DOHH2 (cell line): ENCODE results near the gene TNRC18.

ENCODE experiments used
- H3F3A ChIP-seq: fragments of 200-600 bp; sonication (generic), shearing (Covaris generic); 2 replicates; pipeline ENCODE4 v1.6.0; 2016; ENCODE audit warnings: antibody characterized with exemption, mild to moderate bottlenecking; ENCODE audit not compliant: control insufficient read depth, insufficient read depth
- H3K27ac ChIP-seq: fragments of 200-600 bp; sonication (generic); 2 replicates; pipeline ENCODE4 v1.5.1; 2014; ENCODE audit warnings: low read depth, mild to moderate bottlenecking, low read length, moderate library complexity
- H3K27me3 ChIP-seq: fragments of 200-600 bp; sonication (generic); 2 replicates; pipeline ENCODE4 v1.6.1; 2014; ENCODE audit warnings: mild to moderate bottlenecking, low read length, mixed read lengths; ENCODE audit not compliant: control insufficient read depth
- H3K36me3 ChIP-seq: fragments of 200-600 bp; sonication (generic); 2 replicates; pipeline ENCODE4 v1.6.1; 2014; ENCODE audit warnings: mild to moderate bottlenecking, low read length, moderate library complexity, mixed read lengths; ENCODE audit not compliant: control insufficient read depth
- H3K4me1 ChIP-seq: fragments of 200-600 bp; sonication (generic); 2 replicates; pipeline ENCODE4 v1.6.1; 2014; ENCODE audit warnings: mild to moderate bottlenecking, low read length, mixed read lengths; ENCODE audit not compliant: control insufficient read depth
- H3K4me2 ChIP-seq: fragments of 200-600 bp; sonication (generic); 2 replicates; pipeline ENCODE4 v1.6.0; 2014; ENCODE audit warnings: mild to moderate bottlenecking, low read length, moderate library complexity
- H3K4me3 ChIP-seq: fragments of 200-600 bp; sonication (generic); 2 replicates; pipeline ENCODE4 v1.5.1; 2014; ENCODE audit warnings: mild to moderate bottlenecking, low read length, mixed read lengths
- H3K79me2 ChIP-seq: fragments of 200-600 bp; sonication (generic); 2 replicates; pipeline ENCODE4 v1.6.1; 2014; ENCODE audit warnings: mild to moderate bottlenecking, low read length, mixed read lengths; ENCODE audit not compliant: control insufficient read depth
- H3K9me2 ChIP-seq: fragments of 200-600 bp; sonication (generic); replicated peaks from 2 replicates; pipeline ENCODE4 v1.6.1; 2014; ENCODE audit warnings: mild to moderate bottlenecking, low read length, mixed read lengths; ENCODE audit not compliant: control insufficient read depth
- H3K9me3 ChIP-seq: fragments of 200-600 bp; sonication (generic); 2 replicates; pipeline ENCODE4 v1.6.1; 2014; ENCODE audit warnings: antibody characterized with exemption, low read length, mixed read lengths; ENCODE audit not compliant: control insufficient read depth, insufficient read depth
- H4K20me1 ChIP-seq: fragments of 200-600 bp; sonication (generic); 2 replicates; pipeline ENCODE4 v1.6.0; 2014; ENCODE audit warnings: low read depth, mild to moderate bottlenecking, antibody characterized with exemption, low read length, moderate library complexity; ENCODE audit not compliant: control insufficient read depth, insufficient read depth
- CTCF ChIP-seq: fragments of 200-600 bp; sonication (generic); IDR thresholded peaks from one replicate; pipeline ENCODE4 v1.5.1; 2014; ENCODE audit warnings: antibody characterized with exemption, mild to moderate bottlenecking, low read depth, low read length; ENCODE audit not compliant: poor library complexity, severe bottlenecking
- EZH2phosphoT487 ChIP-seq: fragments of 200-600 bp; sonication (generic); IDR thresholded peaks from 2 replicates; pipeline ENCODE4 v1.6.1; 2017; ENCODE audit warnings: borderline replicate concordance, mild to moderate bottlenecking, antibody characterized with exemption, low read length, moderate library complexity, mixed read lengths

TNRC18 gene

GRCh38 chr7:5334671-5335070, 89.0 kb downstream of the TNRC18 start:
- peaks cover 4% of the 10 kb centered on the region for H3F3A ChIP-seq
- TF ChIP-seq EZH2phosphoT487 (no peak), CTCF (no peak)

DNA sequence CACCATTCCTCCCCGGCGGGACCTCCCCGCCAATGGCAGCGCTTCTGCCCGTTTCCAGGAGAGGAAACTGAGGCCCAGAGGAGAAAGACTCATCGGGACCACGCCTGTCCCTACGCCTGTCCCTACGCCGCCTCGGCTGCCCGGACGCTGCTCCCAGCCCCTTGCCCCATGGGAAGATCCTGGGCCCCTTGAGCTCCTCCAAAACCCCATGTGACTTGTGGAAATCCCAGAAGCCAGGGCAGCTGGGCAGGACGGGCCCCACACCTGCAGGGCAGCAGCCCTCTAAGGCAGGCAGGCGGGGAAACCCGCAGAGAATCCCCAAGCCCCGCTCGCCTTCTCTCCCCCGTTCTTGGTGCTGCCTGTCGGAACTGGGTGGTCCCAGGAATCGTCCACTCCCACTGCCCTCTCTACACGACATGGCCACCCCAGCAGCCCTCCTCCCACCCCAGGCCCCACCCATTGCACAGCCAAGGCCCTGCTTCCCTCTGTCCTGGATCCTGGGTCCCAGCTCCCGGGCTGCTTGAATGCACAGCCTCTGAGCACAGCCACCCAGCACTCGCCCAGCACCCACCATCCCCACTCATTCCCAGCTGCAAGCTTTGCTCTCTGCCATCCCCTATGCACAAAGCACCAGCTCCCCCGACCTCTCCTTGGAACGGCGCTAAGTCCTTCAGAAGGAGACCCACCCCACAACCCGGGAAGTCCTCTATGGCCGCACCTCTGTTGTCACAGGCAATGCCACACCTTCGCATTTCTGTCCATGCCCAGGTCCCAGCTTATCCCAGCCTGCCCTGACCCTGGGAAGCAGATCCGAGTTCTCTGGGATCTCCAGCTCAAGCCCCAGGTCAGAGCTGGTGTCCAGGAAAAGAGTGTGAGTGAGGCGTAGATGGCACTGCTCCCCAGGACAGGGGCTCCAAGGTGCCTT, 90.3 kb downstream of the TNRC18 start:
- no peaks in the 10 kb centered on the region for H3K79me2 ChIP-seq
- TF ChIP-seq EZH2phosphoT487 (no peak), CTCF (no peak)
- no peaks in the 10 kb centered on the region for H3K9me2 ChIP-seq

More at GRCh38 chr7:5334671-5335070, 89.0 kb downstream of the TNRC18 start:
- Histone ChIP-seq H3K9me3 (no peaks in the 10 kb centered on the region), H3K27ac (no peak overlapping the region), H3K79me2 (no peaks in the 10 kb centered on the region), H3K27me3 (no peaks in the 10 kb centered on the region), H3K9me2 (no peaks in the 10 kb centered on the region), H3K4me2 (no peak overlapping the region), H3K4me1 (peaks cover 19% of the 10 kb centered on the region), H4K20me1 (peaks cover 12% of the 10 kb centered on the region), H3K36me3 (peaks cover 13% of the 10 kb centered on the region), H3K4me3 (no peak overlapping the region)

GRCh38 chr7:5332579-5332978, 91.1 kb downstream of the TNRC18 start:
- H3K9me3 ChIP-seq = no peaks in the 10 kb centered on the region
- TF ChIP-seq CTCF = no peak
- no peak for TF ChIP-seq EZH2phosphoT487
- no peaks in the 10 kb centered on the region for H3K79me2 ChIP-seq
- no peaks in the 10 kb centered on the region for H3K27me3 ChIP-seq
- H3K4me1 ChIP-seq = peaks cover 24% of the 10 kb centered on the region
- peaks cover 10% of the 10 kb centered on the region for H3K36me3 ChIP-seq
- no peak overlapping the region for H3K27ac ChIP-seq
- no peaks in the 10 kb centered on the region for H3K9me2 ChIP-seq
- no peak overlapping the region for H3K4me3 ChIP-seq
- peaks cover 4% of the 10 kb centered on the region for H3F3A ChIP-seq
- H3K4me2 ChIP-seq = no peak overlapping the region
- H4K20me1 ChIP-seq = peaks cover 12% of the 10 kb centered on the region

More for the DNA sequence above, 90.3 kb downstream of the TNRC18 start:
- Histone ChIP-seq H3K36me3 (peaks cover 10% of the 10 kb centered on the region), H3K4me3 (no peak overlapping the region), H3K27me3 (no peaks in the 10 kb centered on the region), H3K4me2 (no peak overlapping the region), H4K20me1 (peaks cover 12% of the 10 kb centered on the region), H3K9me3 (no peaks in the 10 kb centered on the region), H3F3A (peaks cover 4% of the 10 kb centered on the region), H3K27ac (no peak overlapping the region), H3K4me1 (peaks cover 19% of the 10 kb centered on the region)
